GM10266 (cell line): ENCODE results near the gene COBL.

ENCODE experiments used
- DNase-seq: peaks from one replicate; pipeline ENCODE4 v3.0.0; 2012; ENCODE audit errors: extremely low spot score
- CTCF ChIP-seq: IDR thresholded peaks from 2 replicates; pipeline ENCODE4 v1.5.1; 2012; ENCODE audit warnings: mild to moderate bottlenecking, low read depth; ENCODE audit not compliant: control insufficient read depth, insufficient read depth; ENCODE audit errors: missing control alignments

Gene COBL

GRCh38 chr7:51344406-51345138 lies 28.0 kb upstream of the COBL start:
- TF ChIP-seq CTCF: no peak
- no peak for DNase-seq

GRCh38 chr7:51340936-51341335 lies 24.3 kb upstream of the COBL start:
- no peak for TF ChIP-seq CTCF
- no peak for DNase-seq

DNA sequence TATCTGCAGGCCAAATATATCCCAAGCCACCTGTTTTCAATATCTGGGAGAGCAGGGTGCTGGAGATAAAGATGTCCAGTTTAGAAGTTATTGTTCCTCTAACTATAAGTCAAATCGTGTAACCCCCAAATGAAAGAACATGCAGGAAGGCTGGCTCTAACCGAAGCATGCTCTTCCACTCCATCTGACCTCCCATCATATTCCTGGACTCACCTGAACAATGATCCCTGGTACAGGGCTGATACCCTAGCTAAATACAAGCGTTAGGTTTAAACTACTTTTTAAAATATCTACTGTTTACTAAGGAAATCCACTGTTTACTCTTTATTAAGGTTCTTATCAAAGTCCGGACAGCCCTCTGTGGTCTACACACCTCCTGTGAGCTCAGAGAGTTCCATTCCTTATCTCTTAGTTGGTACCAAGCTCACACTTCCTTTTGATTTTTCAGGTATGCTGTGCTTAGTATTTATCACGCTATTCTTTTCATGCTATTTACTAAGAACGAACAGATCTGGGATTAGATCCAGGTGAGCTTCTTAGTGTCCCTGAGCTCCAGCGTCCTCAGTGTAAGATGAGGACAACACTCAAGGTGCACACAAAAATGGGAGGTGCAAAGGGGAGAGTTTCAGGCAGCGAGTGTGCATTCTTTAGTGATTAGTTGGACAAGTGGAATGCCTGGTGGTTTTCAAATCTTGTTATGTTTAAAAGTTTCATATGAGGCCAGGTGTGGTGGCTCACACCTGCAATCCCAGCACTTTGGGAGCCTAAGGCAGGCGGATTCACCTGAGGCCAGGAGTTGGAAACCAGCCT lies 23.6 kb upstream of the COBL start:
- no peak for DNase-seq
- no peak for TF ChIP-seq CTCF

- TF ChIP-seq CTCF: no peak
- no peak for DNase-seq
Observed at GRCh38 chr7:51335057-51335456, 18.4 kb upstream of the COBL start.

DNA sequence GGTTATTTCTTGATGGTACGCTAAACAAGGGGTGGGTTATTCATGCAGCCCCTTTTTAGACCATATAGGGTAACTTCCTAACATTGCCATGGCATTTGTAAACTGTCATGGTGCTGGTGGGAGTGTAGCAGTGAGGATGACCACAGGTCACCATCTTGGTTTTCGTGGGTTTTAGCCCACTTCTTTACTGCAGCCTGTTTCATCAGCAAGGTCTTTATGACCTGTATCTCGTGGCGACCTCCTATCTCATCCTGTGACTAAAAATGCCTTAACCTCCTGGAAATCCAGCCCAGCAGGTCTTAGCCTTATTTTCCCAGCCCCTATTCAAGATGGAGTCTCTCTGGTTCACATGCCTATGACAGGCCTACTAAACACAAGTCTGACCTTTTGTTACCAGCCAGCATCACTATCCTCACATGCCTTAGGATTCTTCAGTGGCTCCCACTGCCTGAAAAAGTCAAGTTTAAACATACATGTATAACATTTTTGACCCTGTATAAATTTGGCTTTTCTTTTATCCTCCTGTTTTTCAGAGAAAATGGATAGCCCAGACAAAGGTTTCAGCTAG lies 13.2 kb upstream of the COBL start:
- no peak for TF ChIP-seq CTCF
- DNase-seq: no peak

DNA sequence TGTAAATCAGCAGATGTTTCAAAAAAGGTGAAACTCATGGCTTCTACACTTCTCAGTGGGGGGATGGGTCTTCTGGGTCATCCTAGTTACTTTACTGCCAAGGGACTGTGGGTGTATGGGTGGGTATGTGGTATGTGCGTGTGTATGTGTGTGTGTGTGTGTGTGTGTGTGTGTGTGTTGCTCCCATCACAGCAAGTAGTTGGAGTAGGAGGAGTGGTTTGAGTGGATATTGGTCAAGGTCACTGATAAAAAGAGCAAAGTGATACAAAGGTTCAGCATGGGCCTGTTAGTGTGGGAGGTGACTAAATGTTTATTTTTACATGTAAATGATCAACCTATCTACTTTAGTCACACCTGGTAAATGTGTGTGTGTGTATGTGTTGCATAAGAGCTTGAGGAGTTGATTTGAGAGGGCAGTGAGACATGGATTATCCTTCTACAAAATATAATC lies 11.8 kb upstream of the COBL start:
- no peak for DNase-seq
- TF ChIP-seq CTCF: no peak
